SK-N-SH (cell line): ENCODE measurements around the gene NXPH4.

Experiments
- EP300 ChIP-seq, 2 experiments: IDR thresholded peaks; 2 replicates each; pipeline versions ENCODE4 v1.4.0 to v1.6.1; 2012; ENCODE audit warnings: borderline replicate concordance in 1 of 2, low read depth in 1 of 2, low read length in 1 of 2
- NFIC ChIP-seq: IDR thresholded peaks from 2 replicates; pipeline ENCODE4 v1.4.0; 2012; ENCODE audit warnings: borderline replicate concordance
- POLR2AphosphoS5 ChIP-seq: IDR thresholded peaks from 2 replicates; pipeline ENCODE4 v1.6.1; 2012; ENCODE audit warnings: low read depth, low read length
- SIN3A ChIP-seq: IDR thresholded peaks from 2 replicates; pipeline ENCODE4 v1.6.1; 2012; ENCODE audit warnings: low read depth, mild to moderate bottlenecking, low read length, moderate library complexity, borderline replicate concordance
- TF ChIP-seq, protein P1 (sequence below): fragments of 200-600 bp; sonication (generic); IDR thresholded peaks from 2 replicates; pipeline ENCODE4 v1.6.1; 2017; ENCODE audit warnings: antibody characterized with exemption, mild to moderate bottlenecking, moderate library complexity
- TF ChIP-seq, protein P2 (sequence below): IDR thresholded peaks from 2 replicates; pipeline ENCODE4 v1.4.0; 2012; ENCODE audit warnings: low read depth, borderline replicate concordance
- TF ChIP-seq, protein P3 (sequence below): fragments of 150-350 bp; IDR thresholded peaks from 2 replicates; pipeline ENCODE4 v1.6.1; 2017; ENCODE audit warnings: antibody characterized with exemption, low read length, low read depth, borderline replicate concordance

- TF ChIP-seq POLR2AphosphoS5 (no peak), SIN3A (no peak), EP300 (IDR thresholded peaks at IDR 0.05; ENCODE audit: borderline replicate concordance in 1 of 2, low read depth in 1 of 2, low read length in 1 of 2) (no peak), NFIC (no peak)
- TF ChIP-seq, protein P1, sequence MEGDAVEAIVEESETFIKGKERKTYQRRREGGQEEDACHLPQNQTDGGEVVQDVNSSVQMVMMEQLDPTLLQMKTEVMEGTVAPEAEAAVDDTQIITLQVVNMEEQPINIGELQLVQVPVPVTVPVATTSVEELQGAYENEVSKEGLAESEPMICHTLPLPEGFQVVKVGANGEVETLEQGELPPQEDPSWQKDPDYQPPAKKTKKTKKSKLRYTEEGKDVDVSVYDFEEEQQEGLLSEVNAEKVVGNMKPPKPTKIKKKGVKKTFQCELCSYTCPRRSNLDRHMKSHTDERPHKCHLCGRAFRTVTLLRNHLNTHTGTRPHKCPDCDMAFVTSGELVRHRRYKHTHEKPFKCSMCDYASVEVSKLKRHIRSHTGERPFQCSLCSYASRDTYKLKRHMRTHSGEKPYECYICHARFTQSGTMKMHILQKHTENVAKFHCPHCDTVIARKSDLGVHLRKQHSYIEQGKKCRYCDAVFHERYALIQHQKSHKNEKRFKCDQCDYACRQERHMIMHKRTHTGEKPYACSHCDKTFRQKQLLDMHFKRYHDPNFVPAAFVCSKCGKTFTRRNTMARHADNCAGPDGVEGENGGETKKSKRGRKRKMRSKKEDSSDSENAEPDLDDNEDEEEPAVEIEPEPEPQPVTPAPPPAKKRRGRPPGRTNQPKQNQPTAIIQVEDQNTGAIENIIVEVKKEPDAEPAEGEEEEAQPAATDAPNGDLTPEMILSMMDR = no peak
- TF ChIP-seq, protein P2, sequence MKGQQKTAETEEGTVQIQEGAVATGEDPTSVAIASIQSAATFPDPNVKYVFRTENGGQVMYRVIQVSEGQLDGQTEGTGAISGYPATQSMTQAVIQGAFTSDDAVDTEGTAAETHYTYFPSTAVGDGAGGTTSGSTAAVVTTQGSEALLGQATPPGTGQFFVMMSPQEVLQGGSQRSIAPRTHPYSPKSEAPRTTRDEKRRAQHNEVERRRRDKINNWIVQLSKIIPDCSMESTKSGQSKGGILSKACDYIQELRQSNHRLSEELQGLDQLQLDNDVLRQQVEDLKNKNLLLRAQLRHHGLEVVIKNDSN = no peak
- TF ChIP-seq, protein P3, sequence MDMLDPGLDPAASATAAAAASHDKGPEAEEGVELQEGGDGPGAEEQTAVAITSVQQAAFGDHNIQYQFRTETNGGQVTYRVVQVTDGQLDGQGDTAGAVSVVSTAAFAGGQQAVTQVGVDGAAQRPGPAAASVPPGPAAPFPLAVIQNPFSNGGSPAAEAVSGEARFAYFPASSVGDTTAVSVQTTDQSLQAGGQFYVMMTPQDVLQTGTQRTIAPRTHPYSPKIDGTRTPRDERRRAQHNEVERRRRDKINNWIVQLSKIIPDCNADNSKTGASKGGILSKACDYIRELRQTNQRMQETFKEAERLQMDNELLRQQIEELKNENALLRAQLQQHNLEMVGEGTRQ = no peak
Observed at GRCh38 chr12:57205931-57206330, 10.7 kb upstream of the NXPH4 start.
